WTC11 (cell line): ENCODE results near the gene AFF2. TPM values are rescaled to one million over a fixed set of nuclear protein-coding genes. Genes with fewer than 3 reads are reported as not detected.

ENCODE experiments used
- ATAC-seq: fragments of 200-7000 bp; cut with Tn5 transposase; 2 replicates; pipeline ENCODE4 v1.10.0; 2021; ENCODE audit warnings: mild to moderate bottlenecking, moderate library complexity
- CTCF ChIA-PET: fragments of 300-600 bp; sonication (Branson Sonifier 250); formaldehyde crosslinking; loops from one replicate; lab custom pipeline; 2021; ENCODE audit warnings: antibody characterized with exemption; lab: Charles Lee
- POLR2A ChIA-PET: fragments of 350-600 bp; sonication (Branson Sonifier 250); formaldehyde crosslinking; loops from one replicate; lab custom pipeline; 2021; ENCODE audit warnings: antibody characterized with exemption; lab: Charles Lee
- DNase-seq: peaks from one replicate; pipeline ENCODE4 v3.0.0; 2021; ENCODE audit warnings: low spot score
- H3K27ac Mint-ChIP-seq: 2 replicates; pipeline ENCODE4 v1.8.0; 2021; ENCODE audit warnings: mixed read lengths
- H3K27me3 Mint-ChIP-seq: 2 replicates; pipeline ENCODE4 v1.8.0; 2021; ENCODE audit warnings: low read depth, mild to moderate bottlenecking, moderate library complexity, mixed read lengths
- H3K36me3 Mint-ChIP-seq: 2 replicates; pipeline ENCODE4 v1.8.0; 2021; ENCODE audit warnings: mixed read lengths
- H3K4me1 Mint-ChIP-seq: 2 replicates; pipeline ENCODE4 v1.8.0; 2022; ENCODE audit warnings: mixed read lengths
- H3K4me3 Mint-ChIP-seq: 2 replicates; pipeline ENCODE4 v1.8.0; 2021; ENCODE audit warnings: mild to moderate bottlenecking, moderate library complexity, mixed read lengths
- H3K9me3 Mint-ChIP-seq: 2 replicates; pipeline ENCODE4 v1.8.0; 2021; ENCODE audit warnings: mixed read lengths
- CBFB ChIP-seq: sonication (generic); formaldehyde crosslinking; IDR thresholded peaks from 2 replicates; pipeline ENCODE4 v1.8.1; 2022; ENCODE audit warnings: mild to moderate bottlenecking, low read depth, missing genetic modification reagents
- CDX4 ChIP-seq: fragments of 250-450 bp; sonication (Bioruptor Pico); IDR thresholded peaks from 2 replicates; pipeline ENCODE4 v1.9.0; 2021; ENCODE audit warnings: moderate library complexity, mild to moderate bottlenecking, inconsistent platforms, borderline replicate concordance
- CREB1 ChIP-seq: sonication (generic); formaldehyde crosslinking; IDR thresholded peaks from 2 replicates; pipeline ENCODE4 v1.8.0; 2023; ENCODE audit warnings: mild to moderate bottlenecking, missing genetic modification reagents
- CREM ChIP-seq: sonication (generic); formaldehyde crosslinking; IDR thresholded peaks from 2 replicates; pipeline ENCODE4 v1.8.1; 2022; ENCODE audit warnings: mild to moderate bottlenecking, missing genetic modification reagents, moderate library complexity
- CTCF ChIP-seq: fragments of 200-600 bp; IDR thresholded peaks from 2 replicates; pipeline ENCODE4 v1.8.0; 2022; ENCODE audit warnings: antibody characterized with exemption
- E2F5 ChIP-seq: sonication (generic); formaldehyde crosslinking; IDR thresholded peaks from 2 replicates; pipeline ENCODE4 v1.8.1; 2022; ENCODE audit warnings: mild to moderate bottlenecking, moderate library complexity, missing genetic modification reagents
- ERG ChIP-seq: fragments of 250-450 bp; sonication (Bioruptor Pico); IDR thresholded peaks from 2 replicates; pipeline ENCODE4 v1.8.0; 2021; ENCODE audit warnings: mild to moderate bottlenecking
- GTF2I ChIP-seq: fragments of 250-450 bp; sonication (Bioruptor Pico); conservative IDR thresholded peaks from 2 replicates; pipeline ENCODE4 v1.4.0; 2021; ENCODE audit warnings: mild to moderate bottlenecking
- IRF1 ChIP-seq: sonication (generic); formaldehyde crosslinking; IDR thresholded peaks from 2 replicates; pipeline ENCODE4 v1.8.0; 2023; ENCODE audit warnings: missing genetic modification reagents
- NFE2L1 ChIP-seq: sonication (generic); formaldehyde crosslinking; IDR thresholded peaks from 2 replicates; pipeline ENCODE4 v1.8.1; 2023; ENCODE audit warnings: missing genetic modification reagents
- PRRX2 ChIP-seq: fragments of 250-450 bp; sonication (Bioruptor Pico); IDR thresholded peaks from 2 replicates; pipeline ENCODE4 v1.8.0; 2021; ENCODE audit warnings: mild to moderate bottlenecking
- RELA ChIP-seq: sonication (generic); formaldehyde crosslinking; IDR thresholded peaks from 2 replicates; pipeline ENCODE4 v1.8.1; 2022; ENCODE audit warnings: missing genetic modification reagents, mild to moderate bottlenecking, borderline replicate concordance
- RORB ChIP-seq: fragments of 250-450 bp; sonication (Bioruptor Pico); IDR thresholded peaks from 2 replicates; pipeline ENCODE4 v1.9.0; 2021; ENCODE audit warnings: mild to moderate bottlenecking
- SMAD3 ChIP-seq: sonication (generic); formaldehyde crosslinking; IDR thresholded peaks from 2 replicates; pipeline ENCODE4 v1.8.0; 2022; ENCODE audit warnings: missing genetic modification reagents, mild to moderate bottlenecking, borderline replicate concordance
- SOX15 ChIP-seq: fragments of 250-450 bp; sonication (Bioruptor Pico); IDR thresholded peaks from 2 replicates; pipeline ENCODE4 v1.9.0; 2021; ENCODE audit warnings: mild to moderate bottlenecking
- SP1 ChIP-seq: sonication (generic); formaldehyde crosslinking; conservative IDR thresholded peaks from 2 replicates; pipeline ENCODE4 v1.8.1; 2022; ENCODE audit warnings: missing genetic modification reagents
- TCF7 ChIP-seq: sonication (generic); formaldehyde crosslinking; IDR thresholded peaks from 2 replicates; pipeline ENCODE4 v1.8.0; 2022; ENCODE audit warnings: mild to moderate bottlenecking, low read depth, missing genetic modification reagents, moderate library complexity
- TEAD1 ChIP-seq: sonication (generic); formaldehyde crosslinking; IDR thresholded peaks from 2 replicates; pipeline ENCODE4 v1.8.0; 2022; ENCODE audit warnings: mild to moderate bottlenecking, missing genetic modification reagents
- TEAD4 ChIP-seq: sonication (generic); formaldehyde crosslinking; IDR thresholded peaks from 2 replicates; pipeline ENCODE4 v1.8.0; 2022; ENCODE audit warnings: mild to moderate bottlenecking, missing genetic modification reagents
- ZBTB43 ChIP-seq: sonication (generic); formaldehyde crosslinking; IDR thresholded peaks from 2 replicates; pipeline ENCODE4 v1.8.1; 2023; ENCODE audit warnings: mild to moderate bottlenecking, missing genetic modification reagents
- ZNF121 ChIP-seq: sonication (generic); formaldehyde crosslinking; IDR thresholded peaks from 2 replicates; pipeline ENCODE4 v1.8.0; 2023; ENCODE audit warnings: missing genetic modification reagents
- ZNF138 ChIP-seq: sonication (generic); formaldehyde crosslinking; conservative IDR thresholded peaks from 2 replicates; pipeline ENCODE4 v1.8.1; 2022; ENCODE audit warnings: mild to moderate bottlenecking, moderate library complexity, missing genetic modification reagents
- ZNF219 ChIP-seq: sonication (generic); formaldehyde crosslinking; IDR thresholded peaks from 2 replicates; pipeline ENCODE4 v1.8.0; 2023; ENCODE audit warnings: missing genetic modification reagents, mild to moderate bottlenecking, borderline replicate concordance
- ZNF232 ChIP-seq: sonication (generic); formaldehyde crosslinking; IDR thresholded peaks from 2 replicates; pipeline ENCODE4 v1.8.0; 2022; ENCODE audit warnings: mild to moderate bottlenecking, missing genetic modification reagents
- ZNF317 ChIP-seq: sonication (generic); formaldehyde crosslinking; IDR thresholded peaks from 2 replicates; pipeline ENCODE4 v1.8.1; 2023; ENCODE audit warnings: low read depth, mild to moderate bottlenecking, moderate library complexity, missing genetic modification reagents, borderline replicate concordance
- ZNF532 ChIP-seq: fragments of 250-450 bp; sonication (Bioruptor Pico); IDR thresholded peaks from 2 replicates; pipeline ENCODE4 v1.9.0; 2021; ENCODE audit warnings: mild to moderate bottlenecking, borderline replicate concordance
- ZNF671 ChIP-seq: fragments of 250-450 bp; sonication (Bioruptor Pico); IDR thresholded peaks from 2 replicates; pipeline ENCODE4 v1.8.0; 2021; ENCODE audit warnings: mild to moderate bottlenecking
- total RNA-seq: library from RNA; stranded (reverse); gene quantifications from 3 replicates; pipeline ENCODE4 v1.2.3, GENCODE V29; 2021

The AFF2 gene
- total RNA-seq, 1 experiment from 2014 or later: 7.6 TPM

GRCh38 chrX:148984238-148984637 lies 483.8 kb downstream of the AFF2 start:
- H3K4me3 Mint-ChIP-seq: no peak overlapping the region
- POLR2A ChIA-PET: no interaction called here
- CTCF ChIA-PET: no interaction called here

GRCh38 chrX:148991502-148991901 lies 491.1 kb downstream of the AFF2 start:
- ChIA-PET CTCF (no interaction called here), POLR2A (no interaction called here)
- Mint-ChIP-seq H3K4me3 (no peak overlapping the region), H3K9me3 (no peaks in the 10 kb centered on the region), H3K4me1 (0 out of 2 replicates have a peak, but pooled peaks cover 2% of the 10 kb centered on the region), H3K36me3 (no peaks in the 10 kb centered on the region), H3K27me3 (no peaks in the 10 kb centered on the region), H3K27ac (no peak overlapping the region)
- DNase-seq (no peak), ATAC-seq (no peak)
- TF ChIP-seq SP1 (no peak), ZNF121 (CRISPR knock-in tag) (no peak), CDX4 (CRISPR knock-in tag) (no peak), TEAD4 (CRISPR knock-in tag) (no peak), NFE2L1 (CRISPR knock-in tag) (no peak), CREB1 (no peak), ZNF671 (CRISPR knock-in tag) (no peak), TCF7 (CRISPR knock-in tag) (no peak), RORB (no peak), RELA (no peak), ZNF219 (no peak), ZNF532 (CRISPR knock-in tag) (no peak), ERG (CRISPR knock-in tag) (no peak)

More at GRCh38 chrX:148984238-148984637, 483.8 kb downstream of the AFF2 start:
- no peaks in the 10 kb centered on the region for H3K27me3 Mint-ChIP-seq
- H3K9me3 Mint-ChIP-seq: no peaks in the 10 kb centered on the region
- no peaks in the 10 kb centered on the region for H3K36me3 Mint-ChIP-seq
- DNase-seq (no peak), ATAC-seq (no peak)
- H3K27ac Mint-ChIP-seq: no peak overlapping the region
- no peaks in the 10 kb centered on the region for H3K4me1 Mint-ChIP-seq
- TF ChIP-seq CBFB: no peak
- no peak for TF ChIP-seq E2F5 (CRISPR knock-in tag)
- no peak for TF ChIP-seq PRRX2 (CRISPR knock-in tag)
- no peak for TF ChIP-seq ZNF232 (CRISPR knock-in tag)
- TF ChIP-seq CTCF: no peak
- no peak for TF ChIP-seq ZNF138
- no peak for TF ChIP-seq TEAD1 (CRISPR knock-in tag)
- no peak for TF ChIP-seq SOX15 (CRISPR knock-in tag)
- TF ChIP-seq IRF1 (CRISPR knock-in tag): no peak
- TF ChIP-seq CREM (CRISPR knock-in tag): no peak
- TF ChIP-seq SMAD3: no peak
- no peak for TF ChIP-seq GTF2I (CRISPR knock-in tag)
- no peak for TF ChIP-seq ZNF317 (CRISPR knock-in tag)
- TF ChIP-seq ZBTB43 (CRISPR knock-in tag): no peak
- TF ChIP-seq, all 79 proteins: peak for 0
